ENCODE data around the gene PRKD2. TPM values are rescaled to one million over a fixed set of nuclear protein-coding genes. Genes with fewer than 3 reads are reported as not detected.
A peak's percentile ranks its signal among the peaks of the same experiment; 100 is the strongest.

Gene PRKD2
- total RNA-seq, 1 donor from 2014 or later, result 89.1 TPM

DNA sequence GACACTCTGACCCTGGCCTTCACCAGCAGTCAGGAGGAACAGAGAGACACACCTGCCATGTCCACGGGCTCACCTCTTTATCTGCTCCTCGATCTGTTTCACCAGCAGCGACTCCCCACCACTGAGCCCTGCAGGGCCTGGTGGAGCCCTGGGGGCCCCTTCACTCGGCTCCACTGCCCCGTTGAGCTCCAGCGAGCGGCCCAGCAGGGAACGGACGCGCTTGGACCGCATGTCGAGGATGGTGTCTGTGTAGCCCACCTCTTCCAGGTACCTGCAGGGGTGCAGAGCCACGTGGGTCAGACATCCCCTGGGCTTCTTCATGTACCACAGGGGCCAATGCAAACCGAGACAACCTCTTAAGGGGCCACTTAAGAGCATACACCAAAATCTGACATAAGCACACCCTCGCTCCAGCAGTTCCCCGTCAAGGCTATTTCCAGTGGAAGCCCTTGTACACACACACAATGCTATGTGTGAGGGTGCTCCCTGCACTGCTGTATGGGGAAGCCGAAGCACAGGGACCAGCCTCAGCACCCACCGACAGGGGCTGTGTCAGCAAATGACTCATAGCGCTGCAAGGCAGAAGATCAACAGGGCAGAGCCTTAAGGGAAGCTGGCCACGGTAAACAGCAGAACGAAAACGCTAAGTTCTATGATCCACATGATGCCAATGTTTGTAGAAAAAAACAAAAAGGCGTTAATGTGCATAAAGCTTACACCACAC is 16.2 kb upstream of the PRKD2 start:
- H3K9me3 Mint-ChIP-seq, result no peaks in the 10 kb centered on the region
- H3K4me3 Mint-ChIP-seq, result no peak overlapping the region
- H3K27ac Mint-ChIP-seq, result no peak overlapping the region
- peaks cover 20% of the 10 kb centered on the region for H3K4me1 Mint-ChIP-seq
- peaks cover 61% of the 10 kb centered on the region for H3K36me3 Mint-ChIP-seq (ENCODE audit: low read depth)
- DNase-seq, result no peak
- intact Hi-C loops (cut with micrococcal nuclease), result no loop called here
- no peaks in the 10 kb centered on the region for H3K27me3 Mint-ChIP-seq

DNA sequence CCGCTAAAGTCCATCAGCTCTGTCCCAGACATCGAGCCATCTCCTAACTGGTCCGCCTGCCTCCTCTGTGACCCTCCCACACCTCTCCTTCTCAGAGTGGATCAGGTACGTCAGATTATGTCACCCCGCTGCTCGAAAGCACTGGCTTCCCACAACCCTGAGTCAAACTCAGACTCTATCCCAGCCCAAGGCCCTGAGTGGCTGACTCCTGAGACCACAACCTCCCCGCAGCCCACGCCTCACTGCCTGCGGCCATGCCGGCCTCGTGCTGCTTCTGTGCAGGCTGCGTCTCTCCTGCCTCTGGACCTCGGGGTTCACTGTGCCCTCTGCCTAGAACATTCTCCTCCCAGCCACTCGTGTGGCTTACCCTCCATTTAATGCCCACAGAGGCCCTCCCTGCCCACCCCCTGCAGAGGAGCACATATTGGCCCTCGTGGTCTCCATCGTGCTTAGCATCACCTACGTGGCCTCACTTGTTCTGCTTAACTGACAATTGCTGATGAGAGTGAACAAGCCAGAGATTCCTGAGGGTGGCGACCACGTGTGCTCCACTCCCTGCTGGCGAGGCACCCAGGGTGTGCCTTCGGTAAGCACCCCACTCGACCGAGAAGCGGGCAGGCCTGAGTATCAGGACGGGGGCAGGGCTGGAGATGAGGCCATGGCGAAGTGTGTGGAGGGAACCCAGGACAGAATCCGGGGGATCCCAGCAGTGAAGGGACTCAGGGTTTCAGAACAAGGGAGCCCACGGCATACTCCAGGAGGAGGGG is 15.4 kb upstream of the PRKD2 start:
- H3K36me3 Mint-ChIP-seq (ENCODE audit: low read depth), result peaks cover 57% of the 10 kb centered on the region
- H3K4me1 Mint-ChIP-seq, result peaks cover 20% of the 10 kb centered on the region
- peak overlapping the region; percentile 1 for H3K4me3 Mint-ChIP-seq

DNA sequence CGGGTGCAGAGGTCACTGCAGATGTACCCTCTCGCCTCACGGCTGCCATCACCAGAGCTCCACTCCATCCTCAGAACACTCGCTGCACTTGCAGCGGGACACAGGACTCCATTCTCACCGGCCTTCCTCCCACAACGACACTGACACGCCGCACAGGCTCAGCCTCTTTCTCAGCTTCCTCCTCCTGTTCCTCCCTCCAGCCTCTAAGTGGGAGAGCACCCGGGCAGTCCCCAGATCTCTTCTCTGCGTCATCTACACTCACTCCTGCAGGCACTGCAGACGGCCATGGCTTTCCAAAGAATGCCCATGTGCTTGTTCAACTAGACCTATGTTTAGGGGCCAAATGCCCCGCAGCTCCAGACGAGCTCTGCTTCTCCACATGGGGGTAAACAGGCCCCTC is 14.7 kb upstream of the PRKD2 start:
- Mint-ChIP-seq H3K4me3 (no peak overlapping the region), H3K4me1 (peaks cover 20% of the 10 kb centered on the region), H3K9me3 (no peaks in the 10 kb centered on the region), H3K36me3 (ENCODE audit: low read depth) (peaks cover 58% of the 10 kb centered on the region), H3K27ac (peak overlapping the region; percentile 55), H3K27me3 (no peaks in the 10 kb centered on the region)
- intact Hi-C loops (cut with micrococcal nuclease), result no loop called here
- no peak for DNase-seq

More for the DNA sequence above, 15.4 kb upstream of the PRKD2 start:
- DNase-seq, result no peak
- H3K27ac Mint-ChIP-seq, result peak overlapping the region; percentile 55
- no peaks in the 10 kb centered on the region for H3K9me3 Mint-ChIP-seq
- intact Hi-C loops (cut with micrococcal nuclease), result no loop called here
- H3K27me3 Mint-ChIP-seq, result no peaks in the 10 kb centered on the region

GRCh38 chr19:46731007-46731501 is 14.1 kb upstream of the PRKD2 start:
- Mint-ChIP-seq H3K27ac (peak overlapping the region; percentile 48), H3K27me3 (no peaks in the 10 kb centered on the region), H3K36me3 (ENCODE audit: low read depth) (peaks cover 60% of the 10 kb centered on the region), H3K4me1 (peaks cover 20% of the 10 kb centered on the region), H3K4me3 (no peak overlapping the region), H3K9me3 (no peaks in the 10 kb centered on the region)
- intact Hi-C loops (cut with micrococcal nuclease), result no loop called here
- DNase-seq, result no peak

GRCh38 chr19:46730595-46730994 is 13.7 kb upstream of the PRKD2 start:
- intact Hi-C loops (cut with micrococcal nuclease), result no loop called here
- peak overlapping the region; percentile 48 for H3K27ac Mint-ChIP-seq
- H3K27me3 Mint-ChIP-seq, result no peaks in the 10 kb centered on the region
- H3K4me1 Mint-ChIP-seq, result peaks cover 20% of the 10 kb centered on the region
- H3K4me3 Mint-ChIP-seq, result no peak overlapping the region
- no peaks in the 10 kb centered on the region for H3K9me3 Mint-ChIP-seq
- H3K36me3 Mint-ChIP-seq (ENCODE audit: low read depth), result peaks cover 65% of the 10 kb centered on the region
- DNase-seq, result no peak

- peaks cover 20% of the 10 kb centered on the region for H3K4me1 Mint-ChIP-seq
- DNase-seq, result no peak
- H3K9me3 Mint-ChIP-seq, result no peaks in the 10 kb centered on the region
- intact Hi-C loops (cut with micrococcal nuclease), result no loop called here
- H3K27me3 Mint-ChIP-seq, result no peaks in the 10 kb centered on the region
- H3K27ac Mint-ChIP-seq, result no peak overlapping the region
- no peak overlapping the region for H3K4me3 Mint-ChIP-seq
- peaks cover 66% of the 10 kb centered on the region for H3K36me3 Mint-ChIP-seq (ENCODE audit: low read depth)
These were observed 13.3 kb upstream of the PRKD2 start for GRCh38 chr19:46730187-46730586.

DNA sequence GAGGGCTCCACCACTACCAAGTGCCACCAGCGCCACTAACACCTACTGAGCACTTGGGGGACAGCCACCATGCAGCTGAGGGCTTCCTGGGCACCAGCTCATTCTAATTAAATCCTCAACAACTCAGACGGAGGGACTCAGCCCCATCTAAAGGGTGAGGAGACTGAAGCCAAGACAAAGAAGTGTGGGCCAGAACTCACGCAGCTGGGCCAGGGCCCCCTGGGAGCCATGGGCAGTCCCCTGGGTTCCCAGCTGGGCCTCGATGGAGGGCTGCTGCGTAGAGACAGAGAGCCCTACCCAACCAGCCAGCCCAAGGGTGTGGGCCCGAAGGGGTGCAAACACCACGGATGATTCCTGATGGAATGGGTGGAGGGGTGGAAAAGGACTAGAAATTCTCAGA is 12.8 kb upstream of the PRKD2 start:
- Mint-ChIP-seq H3K27me3 (no peaks in the 10 kb centered on the region), H3K36me3 (ENCODE audit: low read depth) (peaks cover 65% of the 10 kb centered on the region), H3K4me3 (no peak overlapping the region), H3K27ac (no peak overlapping the region), H3K4me1 (peaks cover 20% of the 10 kb centered on the region), H3K9me3 (no peaks in the 10 kb centered on the region)
- no peak for DNase-seq
- intact Hi-C loops (cut with micrococcal nuclease), result no loop called here

DNA sequence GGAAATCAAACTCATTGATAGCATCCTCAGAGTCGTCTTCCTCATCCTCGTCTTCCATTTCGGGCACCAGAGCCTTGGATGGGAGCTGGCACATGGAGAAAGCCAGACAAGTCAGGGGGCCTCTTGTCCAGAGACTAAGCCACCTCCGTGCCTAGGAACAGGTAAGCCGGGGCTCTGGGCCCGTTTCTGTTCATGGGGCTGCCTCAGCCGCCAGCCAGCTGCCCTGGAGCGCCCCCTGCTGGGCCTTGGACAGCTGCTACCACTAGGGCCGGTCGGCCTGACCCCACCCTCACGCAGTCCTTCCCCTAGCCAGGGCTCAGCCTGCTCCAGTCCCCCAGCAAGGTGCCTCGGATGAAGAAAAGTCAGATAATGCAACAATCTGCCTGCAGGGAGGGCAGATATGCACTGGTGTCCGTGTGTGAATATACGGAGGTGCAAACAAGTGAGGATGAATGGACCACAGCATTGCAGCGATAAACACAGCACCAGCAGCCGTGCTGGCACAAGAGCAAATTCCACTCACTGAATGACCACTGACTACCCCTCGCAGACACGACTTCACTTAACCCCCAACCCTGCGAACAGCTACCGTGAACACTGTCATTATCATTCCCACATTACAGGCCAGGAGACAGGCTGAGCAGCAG is 11.9 kb upstream of the PRKD2 start:
- peaks cover 20% of the 10 kb centered on the region for H3K4me1 Mint-ChIP-seq
- peak; percentile 95 for DNase-seq
- no peak overlapping the region for H3K27ac Mint-ChIP-seq
- H3K4me3 Mint-ChIP-seq, result no peak overlapping the region
- intact Hi-C loops (cut with micrococcal nuclease), result loop anchor here (1.0 kb wide), 1 partner anchor 25 kb away; no protein-coding TSS in a partner anchor
- H3K36me3 Mint-ChIP-seq (ENCODE audit: low read depth), result peaks cover 63% of the 10 kb centered on the region
- no peaks in the 10 kb centered on the region for H3K27me3 Mint-ChIP-seq
- H3K9me3 Mint-ChIP-seq, result no peaks in the 10 kb centered on the region

DNA sequence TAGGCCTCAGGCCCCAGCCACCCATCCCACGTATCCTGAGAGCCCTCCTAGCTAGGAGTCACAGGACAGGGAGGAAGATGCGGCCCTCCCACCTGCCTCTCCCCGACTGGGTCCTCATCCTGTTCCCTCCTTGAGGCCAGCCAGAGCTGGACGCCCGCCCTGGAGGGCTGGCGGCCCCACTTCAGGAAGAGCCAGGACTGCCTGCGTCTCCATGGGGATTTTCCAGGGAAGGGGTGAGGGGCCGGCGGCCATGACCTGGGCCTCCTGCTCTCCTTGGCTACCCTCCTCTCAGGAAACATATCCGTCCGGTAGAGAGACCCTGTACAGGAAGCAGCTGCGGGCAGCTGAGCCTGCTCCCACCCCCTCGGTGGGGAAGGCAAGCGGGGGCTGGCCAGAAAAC is 11.3 kb upstream of the PRKD2 start:
- peaks cover 61% of the 10 kb centered on the region for H3K36me3 Mint-ChIP-seq (ENCODE audit: low read depth)
- H3K27me3 Mint-ChIP-seq, result no peaks in the 10 kb centered on the region
- peaks cover 20% of the 10 kb centered on the region for H3K4me1 Mint-ChIP-seq
- DNase-seq, result no peak
- no peak overlapping the region for H3K4me3 Mint-ChIP-seq
- H3K9me3 Mint-ChIP-seq, result no peaks in the 10 kb centered on the region
- intact Hi-C loops (cut with micrococcal nuclease), result loop anchor here (1.0 kb wide), 1 partner anchor 24 kb away; no protein-coding TSS in a partner anchor
- H3K27ac Mint-ChIP-seq, result no peak overlapping the region

DNA sequence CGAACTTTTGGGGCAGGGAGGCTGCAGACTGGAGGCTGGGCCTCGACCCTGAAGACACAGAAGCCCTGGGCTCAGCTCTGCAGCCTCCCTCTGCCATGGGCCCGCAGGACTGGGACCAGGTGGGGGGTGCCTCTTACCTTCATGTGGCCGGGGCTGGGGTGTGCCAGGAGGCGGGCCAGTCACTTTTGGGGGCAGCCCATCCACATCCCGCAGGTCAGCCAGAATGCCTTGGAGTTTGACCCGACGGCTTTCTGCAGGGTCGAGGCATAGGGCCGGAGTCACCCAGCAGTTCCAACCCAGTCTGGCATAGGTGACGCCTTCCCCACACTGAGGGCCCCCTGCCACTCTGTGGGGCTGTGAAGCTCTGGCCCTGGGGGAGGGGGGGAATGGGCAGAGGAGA is 10.8 kb upstream of the PRKD2 start:
- H3K4me3 Mint-ChIP-seq, result no peak overlapping the region
- intact Hi-C loops (cut with micrococcal nuclease), result loop anchor here (1.0 kb wide), 1 partner anchor 23 kb away; no protein-coding TSS in a partner anchor
- no peak for DNase-seq
- no peak overlapping the region for H3K27ac Mint-ChIP-seq
- no peaks in the 10 kb centered on the region for H3K27me3 Mint-ChIP-seq
- peaks cover 57% of the 10 kb centered on the region for H3K36me3 Mint-ChIP-seq (ENCODE audit: low read depth)
- peaks cover 20% of the 10 kb centered on the region for H3K4me1 Mint-ChIP-seq
- no peaks in the 10 kb centered on the region for H3K9me3 Mint-ChIP-seq

- Mint-ChIP-seq H3K9me3 (no peaks in the 10 kb centered on the region), H3K4me1 (peaks cover 21% of the 10 kb centered on the region), H3K27ac (no peak overlapping the region), H3K4me3 (no peak overlapping the region), H3K36me3 (ENCODE audit: low read depth) (peaks cover 56% of the 10 kb centered on the region), H3K27me3 (no peaks in the 10 kb centered on the region)
- intact Hi-C loops (cut with micrococcal nuclease), result no loop called here
- no peak for DNase-seq
These were observed 10.1 kb upstream of the PRKD2 start for GRCh38 chr19:46726971-46727501.

- Mint-ChIP-seq H3K36me3 (ENCODE audit: low read depth) (peaks cover 54% of the 10 kb centered on the region), H3K9me3 (no peaks in the 10 kb centered on the region), H3K4me1 (peaks cover 19% of the 10 kb centered on the region), H3K27ac (no peak overlapping the region), H3K27me3 (no peaks in the 10 kb centered on the region), H3K4me3 (no peak overlapping the region)
- DNase-seq, result no peak
- intact Hi-C loops (cut with micrococcal nuclease), result no loop called here
These were observed 9.6 kb upstream of the PRKD2 start for GRCh38 chr19:46726551-46726950.

DNA sequence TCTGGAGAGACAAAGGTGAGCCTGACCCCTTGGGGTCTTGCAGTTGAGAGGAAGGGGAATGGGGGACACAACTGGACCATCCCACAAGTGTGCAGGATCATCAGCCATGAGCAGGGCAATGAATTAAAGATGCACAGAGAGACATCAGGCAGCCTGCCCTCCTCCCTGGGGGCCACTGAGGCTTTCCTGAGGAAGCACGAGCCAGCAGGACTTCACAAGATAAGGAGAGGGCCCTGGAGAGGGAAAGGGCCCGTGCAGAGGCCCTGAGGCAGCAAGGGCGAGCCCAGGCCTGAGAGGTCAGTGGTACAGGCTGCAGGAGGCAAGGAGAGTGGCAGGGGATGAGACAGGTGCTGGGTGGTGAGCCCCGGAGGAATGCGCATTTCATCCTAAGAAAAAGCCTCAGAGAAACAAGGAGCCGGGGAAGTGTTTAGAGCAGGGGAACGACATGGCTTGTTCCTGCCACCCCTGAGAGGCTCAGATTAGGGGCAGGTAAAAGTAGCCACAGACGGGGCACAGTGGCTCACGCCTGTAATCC is 9.0 kb upstream of the PRKD2 start:
- H3K4me1 Mint-ChIP-seq, result peaks cover 18% of the 10 kb centered on the region
- no peak overlapping the region for H3K27ac Mint-ChIP-seq
- H3K4me3 Mint-ChIP-seq, result no peak overlapping the region
- H3K36me3 Mint-ChIP-seq (ENCODE audit: low read depth), result peaks cover 53% of the 10 kb centered on the region
- no peaks in the 10 kb centered on the region for H3K27me3 Mint-ChIP-seq
- intact Hi-C loops (cut with micrococcal nuclease), result no loop called here
- no peak for DNase-seq
- H3K9me3 Mint-ChIP-seq, result no peaks in the 10 kb centered on the region

Measured in activated CD4-positive, alpha-beta T cell treated with anti-CD3 and anti-CD28 coated beads, Interleukin-2, amount 10 ng/mL, durations not matched to agents 24 days and 14 days (primary cell).